A673 (cell line): Measurements from ENCODE around the gene TAF1C.

Source experiments
- EZH2 ChIP-seq: fragments of 200-600 bp; sonication (generic); IDR thresholded peaks from 2 replicates; pipeline ENCODE4 v1.6.1; 2017; ENCODE audit warnings: borderline replicate concordance, low read depth, mild to moderate bottlenecking, mixed read lengths, antibody characterized with exemption, low read length; ENCODE audit not compliant: poor library complexity, severe bottlenecking
- TF ChIP-seq, protein P1 (sequence below): fragments of 300-800, 200-600 bp; sonication (generic); conservative IDR thresholded peaks from 2 replicates; pipeline ENCODE4 v1.5.1; 2017; ENCODE audit warnings: low read depth, mild to moderate bottlenecking, antibody characterized with exemption, low read length, moderate library complexity, mixed read lengths

DNA sequence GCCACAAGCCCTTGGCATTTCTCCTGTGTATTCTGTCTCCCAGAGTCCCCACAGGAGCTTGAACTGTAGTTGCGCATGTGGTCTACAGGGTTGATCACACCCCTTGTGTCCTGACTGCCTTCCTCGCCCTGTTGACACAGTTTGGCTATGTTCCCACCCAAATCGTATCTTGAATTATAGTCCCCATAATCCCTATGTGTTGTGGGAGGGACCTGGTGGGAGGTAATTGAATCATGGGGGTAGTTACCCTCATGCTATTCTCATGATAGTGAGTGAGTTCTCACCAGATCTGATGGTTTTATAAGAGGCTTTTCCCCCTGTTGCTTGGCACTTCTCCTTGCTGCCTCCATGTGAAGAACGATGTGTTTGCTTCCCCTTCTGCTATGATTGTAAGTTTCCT lies 25.3 kb upstream of the TAF1C start:
- TF ChIP-seq, protein P1, sequence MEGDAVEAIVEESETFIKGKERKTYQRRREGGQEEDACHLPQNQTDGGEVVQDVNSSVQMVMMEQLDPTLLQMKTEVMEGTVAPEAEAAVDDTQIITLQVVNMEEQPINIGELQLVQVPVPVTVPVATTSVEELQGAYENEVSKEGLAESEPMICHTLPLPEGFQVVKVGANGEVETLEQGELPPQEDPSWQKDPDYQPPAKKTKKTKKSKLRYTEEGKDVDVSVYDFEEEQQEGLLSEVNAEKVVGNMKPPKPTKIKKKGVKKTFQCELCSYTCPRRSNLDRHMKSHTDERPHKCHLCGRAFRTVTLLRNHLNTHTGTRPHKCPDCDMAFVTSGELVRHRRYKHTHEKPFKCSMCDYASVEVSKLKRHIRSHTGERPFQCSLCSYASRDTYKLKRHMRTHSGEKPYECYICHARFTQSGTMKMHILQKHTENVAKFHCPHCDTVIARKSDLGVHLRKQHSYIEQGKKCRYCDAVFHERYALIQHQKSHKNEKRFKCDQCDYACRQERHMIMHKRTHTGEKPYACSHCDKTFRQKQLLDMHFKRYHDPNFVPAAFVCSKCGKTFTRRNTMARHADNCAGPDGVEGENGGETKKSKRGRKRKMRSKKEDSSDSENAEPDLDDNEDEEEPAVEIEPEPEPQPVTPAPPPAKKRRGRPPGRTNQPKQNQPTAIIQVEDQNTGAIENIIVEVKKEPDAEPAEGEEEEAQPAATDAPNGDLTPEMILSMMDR = no peak
- TF ChIP-seq EZH2 = no peak
